Lower lobe of right lung (tissue), 2 donors: Measurements from ENCODE around the gene LCE1A. TPM values are rescaled to one million over a fixed set of nuclear protein-coding genes. Genes with fewer than 3 reads are reported as not detected.

Experiments used
- ATAC-seq, 2 donors: fragments of 200-7000 bp; cut with Tn5 transposase; one replicate each; pipeline ENCODE4 v1.9.1; 2020 to 2022; ENCODE audit warnings: mild to moderate bottlenecking in 2 of 2, moderate library complexity in 2 of 2
- DNase-seq: peaks from one replicate; pipeline ENCODE4 v3.0.0-alpha.2; 2020
- H3K27ac ChIP-seq: fragments of 200-600 bp; one replicate; pipeline ENCODE4 v1.8.0; 2022
- H3K27me3 ChIP-seq: fragments of 200-600 bp; one replicate; pipeline ENCODE4 v1.8.0; 2022; ENCODE audit warnings: low read depth
- H3K36me3 ChIP-seq: fragments of 200-600 bp; one replicate; pipeline ENCODE4 v1.8.0; 2022; ENCODE audit warnings: mild to moderate bottlenecking
- H3K4me1 ChIP-seq: fragments of 200-600 bp; one replicate; pipeline ENCODE4 v1.8.0; 2022
- H3K4me3 ChIP-seq: fragments of 200-600 bp; one replicate; pipeline ENCODE4 v1.8.0; 2022; ENCODE audit warnings: mild to moderate bottlenecking
- H3K9me3 ChIP-seq: fragments of 200-600 bp; one replicate; pipeline ENCODE4 v1.8.0; 2022
- CTCF ChIP-seq: fragments of 200-600 bp; IDR thresholded peaks from one replicate; pipeline ENCODE4 v1.8.0; 2022; ENCODE audit warnings: antibody characterized with exemption, mild to moderate bottlenecking
- intact Hi-C: fragments of 100-400 bp; cut with DNase I; formaldehyde crosslinking; loops from one replicate; pipeline ENCODE4 v1.11.0; 2022
- total RNA-seq: library from RNA; stranded (reverse); fragmentation: NEBNext Ultra II Directional; extraction: Animal tissue kit (Norgen Biotek cat#: 25700); gene quantifications from one replicate; pipeline ENCODE4 v1.2.1, GENCODE V29; 2021
- donor health status: DM: no; HTN: yes; CAD: no; lungs with severe emphysema.

Gene LCE1A
- total RNA-seq, 1 donor from 2014 or later = not detected

GRCh38 chr1:152869808-152870419, 42.6 kb downstream of the LCE1A start:
- TF ChIP-seq CTCF = peak; percentile 69
- intact Hi-C loops = no loop called here
- peak; percentile 53 for DNase-seq
- no peaks in the 10 kb centered on the region for H3K27me3 ChIP-seq
- H3K36me3 ChIP-seq = no peaks in the 10 kb centered on the region
- H3K9me3 ChIP-seq = no peaks in the 10 kb centered on the region
- no peaks in the 10 kb centered on the region for H3K4me1 ChIP-seq
- ATAC-seq = peak; percentile 81 to 88
- H3K4me3 ChIP-seq = no peak overlapping the region
- no peak overlapping the region for H3K27ac ChIP-seq

GRCh38 chr1:152870831-152871730, 43.8 kb downstream of the LCE1A start:
- no peaks in the 10 kb centered on the region for H3K27me3 ChIP-seq
- intact Hi-C loops = no loop called here
- no peaks in the 10 kb centered on the region for H3K9me3 ChIP-seq
- TF ChIP-seq CTCF = no peak
- no peaks in the 10 kb centered on the region for H3K4me1 ChIP-seq
- H3K36me3 ChIP-seq = no peaks in the 10 kb centered on the region
- H3K27ac ChIP-seq = no peak overlapping the region
- no peak for DNase-seq
- peak in 1 of 2 donors; percentile 14 for ATAC-seq
- H3K4me3 ChIP-seq = no peak overlapping the region

GRCh38 chr1:152871731-152872126, 44.5 kb downstream of the LCE1A start:
- no peak overlapping the region for H3K27ac ChIP-seq
- ATAC-seq = no peak
- DNase-seq = no peak
- no peaks in the 10 kb centered on the region for H3K36me3 ChIP-seq
- no peaks in the 10 kb centered on the region for H3K27me3 ChIP-seq
- no peaks in the 10 kb centered on the region for H3K9me3 ChIP-seq
- intact Hi-C loops = no loop called here
- no peaks in the 10 kb centered on the region for H3K4me1 ChIP-seq
- H3K4me3 ChIP-seq = no peak overlapping the region
- no peak for TF ChIP-seq CTCF

- Histone ChIP-seq H3K9me3 (no peaks in the 10 kb centered on the region), H3K36me3 (no peaks in the 10 kb centered on the region), H3K27me3 (no peaks in the 10 kb centered on the region), H3K27ac (no peak overlapping the region), H3K4me3 (no peak overlapping the region), H3K4me1 (no peaks in the 10 kb centered on the region)
- DNase-seq (no peak), ATAC-seq (no peak)
- no peak for TF ChIP-seq CTCF
- intact Hi-C loops = no loop called here
These were observed 46.2 kb downstream of the LCE1A start for GRCh38 chr1:152873495-152873894.

- ATAC-seq (no peak), DNase-seq (no peak)
- Histone ChIP-seq H3K4me1 (no peaks in the 10 kb centered on the region), H3K9me3 (no peaks in the 10 kb centered on the region), H3K36me3 (no peaks in the 10 kb centered on the region), H3K27me3 (no peaks in the 10 kb centered on the region), H3K27ac (no peak overlapping the region), H3K4me3 (no peak overlapping the region)
- TF ChIP-seq CTCF = no peak
- intact Hi-C loops = no loop called here
These were observed 49.6 kb downstream of the LCE1A start for GRCh38 chr1:152876827-152877226.

Other genes with a start within 250 kb of the LCE1A start
- gene LCE3D, start 247.0 kb upstream of the LCE1A start, total RNA-seq = not detected
- gene LCE3C, start 227.2 kb upstream of the LCE1A start, total RNA-seq = not detected
- gene LCE3B, start 213.7 kb upstream of the LCE1A start, total RNA-seq = not detected
- gene LCE3A, start 204.4 kb upstream of the LCE1A start, total RNA-seq = not detected
- gene LCE2D, start 164.1 kb upstream of the LCE1A start, total RNA-seq = not detected
- not detected for gene LCE2C, start 152.2 kb upstream of the LCE1A start, total RNA-seq
- gene LCE2B, start 141.3 kb upstream of the LCE1A start, total RNA-seq = not detected
- gene LCE2A, start 129.1 kb upstream of the LCE1A start, total RNA-seq = not detected
- not detected for gene LCE4A, start 119.3 kb upstream of the LCE1A start, total RNA-seq
- not detected for gene KPRP, start 69.4 kb upstream of the LCE1A start, total RNA-seq
- gene LCE1F, start 52.3 kb upstream of the LCE1A start, total RNA-seq = not detected
- gene LCE1E, start 41.2 kb upstream of the LCE1A start, total RNA-seq = not detected
- not detected for gene LCE1D, start 30.8 kb upstream of the LCE1A start, total RNA-seq
- gene LCE1C, start 20.8 kb upstream of the LCE1A start, total RNA-seq = not detected
- not detected for gene LCE1B, start 15.5 kb upstream of the LCE1A start, total RNA-seq
- not detected for gene LCE6A, start 15.4 kb downstream of the LCE1A start, total RNA-seq
- gene LCE7A, start 32.5 kb downstream of the LCE1A start, total RNA-seq = not detected
- gene SMCP, start 50.8 kb downstream of the LCE1A start, total RNA-seq = not detected
- gene IVL, start 81.1 kb downstream of the LCE1A start, total RNA-seq = 0.24 TPM
- gene SPRR5, start 119.7 kb downstream of the LCE1A start, total RNA-seq = not detected
- not detected for gene SPRR4, start 143.2 kb downstream of the LCE1A start, total RNA-seq
- gene SPRR1A, start 156.6 kb downstream of the LCE1A start, total RNA-seq = not detected
- gene SPRR3, start 174.3 kb downstream of the LCE1A start, total RNA-seq = not detected
- not detected for gene SPRR1B, start 203.7 kb downstream of the LCE1A start, total RNA-seq
- gene SPRR2D, start 213.6 kb downstream of the LCE1A start, total RNA-seq = not detected
- not detected for gene SPRR2A, start 230.0 kb downstream of the LCE1A start, total RNA-seq
- gene SPRR2B, start 244.1 kb downstream of the LCE1A start, total RNA-seq = not detected